Osteocyte (in vitro differentiated cells): ENCODE data around the gene TP53INP2. TPM values are rescaled to one million over a fixed set of nuclear protein-coding genes. Genes with fewer than 3 reads are reported as not detected.

Source experiments
- DNase-seq: peaks from one replicate; pipeline ENCODE4 v3.0.0; 2021; ENCODE audit warnings: mixed read lengths; ENCODE audit not compliant: unreplicated experiment; ENCODE audit errors: extremely low spot score
- H3K27ac Mint-ChIP-seq: one replicate; pipeline ENCODE4 v1.8.0; 2021; ENCODE audit warnings: mild to moderate bottlenecking, mixed read lengths; ENCODE audit not compliant: unreplicated experiment
- H3K27me3 Mint-ChIP-seq: one replicate; pipeline ENCODE4 v1.8.0; 2021; ENCODE audit warnings: mixed read lengths; ENCODE audit not compliant: unreplicated experiment
- H3K36me3 Mint-ChIP-seq: one replicate; pipeline ENCODE4 v1.8.0; 2021; ENCODE audit warnings: mixed read lengths; ENCODE audit not compliant: unreplicated experiment
- H3K4me1 Mint-ChIP-seq: one replicate; pipeline ENCODE4 v1.8.0; 2021; ENCODE audit warnings: mixed read lengths; ENCODE audit not compliant: unreplicated experiment
- H3K4me3 Mint-ChIP-seq: one replicate; pipeline ENCODE4 v1.8.0; 2021; ENCODE audit warnings: mild to moderate bottlenecking, moderate library complexity, mixed read lengths; ENCODE audit not compliant: unreplicated experiment
- H3K9me3 Mint-ChIP-seq: one replicate; pipeline ENCODE4 v1.8.0; 2021; ENCODE audit warnings: mixed read lengths; ENCODE audit not compliant: unreplicated experiment
- CTCF ChIP-seq: fragments of 200-600 bp; sonication (generic); IDR thresholded peaks from 2 replicates; pipeline ENCODE4 v1.5.0; 2021; ENCODE audit warnings: antibody characterized with exemption, mild to moderate bottlenecking, moderate library complexity
- total RNA-seq: library from RNA; stranded (reverse); gene quantifications from 2 replicates; pipeline ENCODE4 v1.2.1, GENCODE V29; 2021

Gene TP53INP2
- total RNA-seq, 1 donor from 2014 or later = 34.3 TPM

DNA sequence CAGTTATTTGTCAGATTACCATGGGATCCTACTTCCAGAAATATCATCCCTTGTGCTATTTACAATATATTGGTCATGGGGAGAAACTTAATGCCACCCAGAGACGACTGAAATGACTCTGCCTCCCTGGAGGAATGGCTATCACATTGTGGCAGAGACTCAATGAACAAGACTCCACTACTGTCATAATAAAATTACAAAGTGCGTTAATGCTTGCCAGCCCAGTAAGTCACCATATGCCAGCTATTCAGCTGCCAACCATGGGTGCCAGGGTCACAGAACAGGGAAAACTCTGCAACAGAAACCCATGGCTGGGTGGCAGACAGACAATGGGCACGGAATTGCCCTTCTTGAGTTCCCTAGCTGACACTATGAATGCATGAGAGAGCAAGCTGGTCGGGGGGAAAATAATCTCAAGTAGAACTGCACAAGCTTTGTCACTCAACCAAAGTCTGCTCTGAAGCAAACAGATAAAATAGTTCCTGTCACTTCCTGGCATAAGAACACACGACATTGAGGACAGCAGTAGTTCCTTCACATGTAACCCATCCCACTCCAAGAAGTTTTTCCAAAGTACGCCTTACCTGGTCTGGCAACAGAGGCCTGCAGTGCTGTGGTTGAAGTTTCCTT lies 32.1 kb downstream of the TP53INP2 start:
- no peaks in the 10 kb centered on the region for H3K9me3 Mint-ChIP-seq
- no peak for TF ChIP-seq CTCF
- no peaks in the 10 kb centered on the region for H3K27me3 Mint-ChIP-seq
- no peaks in the 10 kb centered on the region for H3K4me1 Mint-ChIP-seq
- peaks cover 25% of the 10 kb centered on the region for H3K36me3 Mint-ChIP-seq
- peak overlapping the region; percentile 3 for H3K27ac Mint-ChIP-seq
- H3K4me3 Mint-ChIP-seq = no peak overlapping the region
- DNase-seq = no peak

- Mint-ChIP-seq H3K36me3 (peaks cover 34% of the 10 kb centered on the region), H3K4me3 (no peak overlapping the region), H3K27ac (no peak overlapping the region), H3K27me3 (no peaks in the 10 kb centered on the region), H3K4me1 (no peaks in the 10 kb centered on the region), H3K9me3 (no peaks in the 10 kb centered on the region)
- no peak for TF ChIP-seq CTCF
- DNase-seq = no peak
Measured at GRCh38 chr20:34743039-34743438, 38.9 kb downstream of the TP53INP2 start.

DNA sequence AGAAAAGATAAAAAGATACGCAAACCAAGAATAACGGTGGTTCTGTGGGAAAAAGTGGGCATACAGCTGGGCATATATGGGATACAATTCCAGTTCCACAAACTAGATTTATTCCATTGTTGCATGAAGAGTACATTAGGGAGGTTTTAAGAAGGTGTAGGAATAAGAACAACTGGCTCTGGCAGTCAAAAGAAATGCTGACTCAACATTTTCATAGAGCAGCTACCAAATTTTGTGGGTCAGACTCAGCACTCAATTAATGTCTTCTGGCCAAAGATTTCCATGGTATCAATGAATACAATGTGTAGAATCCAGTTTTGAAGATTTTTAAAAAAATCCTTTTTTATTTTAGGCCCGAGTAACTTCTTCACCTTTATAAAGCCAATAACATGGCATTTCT lies 40.2 kb downstream of the TP53INP2 start:
- H3K4me1 Mint-ChIP-seq = no peaks in the 10 kb centered on the region
- H3K36me3 Mint-ChIP-seq = peaks cover 40% of the 10 kb centered on the region
- no peak for TF ChIP-seq CTCF
- no peak overlapping the region for H3K4me3 Mint-ChIP-seq
- H3K27ac Mint-ChIP-seq = no peak overlapping the region
- no peak for DNase-seq
- H3K9me3 Mint-ChIP-seq = no peaks in the 10 kb centered on the region
- H3K27me3 Mint-ChIP-seq = no peaks in the 10 kb centered on the region

DNA sequence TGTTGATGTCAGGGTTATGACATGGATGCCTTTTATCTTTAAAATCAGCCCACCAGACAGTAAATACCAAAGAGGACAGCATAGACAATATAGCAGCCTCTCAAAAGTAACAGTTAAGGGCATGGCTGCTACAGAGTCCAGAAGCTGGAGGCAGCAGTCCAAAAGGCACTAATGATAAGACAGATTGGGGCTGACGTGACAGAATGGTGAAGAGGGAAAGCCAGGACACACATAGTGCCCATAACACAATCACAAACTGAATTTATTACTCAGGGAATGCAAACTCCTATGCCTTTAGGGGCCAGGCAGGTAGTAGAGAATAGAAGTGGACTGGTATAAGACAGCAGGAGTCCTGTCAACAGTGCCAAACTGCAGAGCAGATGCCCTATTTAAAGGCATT lies 40.7 kb downstream of the TP53INP2 start:
- Mint-ChIP-seq H3K4me1 (no peaks in the 10 kb centered on the region), H3K4me3 (no peak overlapping the region), H3K36me3 (peaks cover 44% of the 10 kb centered on the region)

DNA sequence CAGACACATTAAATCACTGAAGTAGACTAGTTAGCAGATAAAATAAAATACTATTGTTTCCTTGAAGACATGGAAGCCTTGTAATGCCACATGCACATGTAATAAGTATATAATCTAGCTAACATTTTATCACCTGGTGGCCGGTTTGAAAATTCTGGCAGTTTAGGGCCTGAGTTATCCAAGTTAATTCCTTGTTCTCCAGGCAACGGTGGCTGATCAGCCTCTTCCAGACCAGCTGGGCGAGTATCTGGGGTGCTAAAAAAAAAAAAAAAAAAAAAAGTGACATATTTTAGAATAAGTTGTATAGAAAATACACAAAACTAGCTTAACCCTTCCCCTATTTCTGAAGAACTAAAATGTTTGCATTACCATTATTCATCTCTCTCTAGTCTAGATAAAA lies 42.5 kb downstream of the TP53INP2 start:
- no peak overlapping the region for H3K4me3 Mint-ChIP-seq
- DNase-seq = no peak
- no peaks in the 10 kb centered on the region for H3K9me3 Mint-ChIP-seq
- no peak for TF ChIP-seq CTCF
- no peak overlapping the region for H3K27ac Mint-ChIP-seq
- H3K27me3 Mint-ChIP-seq = no peaks in the 10 kb centered on the region
- H3K4me1 Mint-ChIP-seq = no peaks in the 10 kb centered on the region
- peaks cover 47% of the 10 kb centered on the region for H3K36me3 Mint-ChIP-seq

More for the DNA sequence above, 40.7 kb downstream of the TP53INP2 start:
- no peaks in the 10 kb centered on the region for H3K27me3 Mint-ChIP-seq
- no peak overlapping the region for H3K27ac Mint-ChIP-seq
- no peak for TF ChIP-seq CTCF
- H3K9me3 Mint-ChIP-seq = no peaks in the 10 kb centered on the region
- no peak for DNase-seq
